Small intestine (tissue), 7 donors: ENCODE measurements around the gene LEPROT. TPM values are rescaled to one million over a fixed set of nuclear protein-coding genes. Genes with fewer than 3 reads are reported as not detected.

Source experiments
- DNase-seq, 2 donors: peaks; one replicate each; pipeline versions ENCODE4 v3.0.0 to v3.0.0-alpha.2; 2013
- FAIRE-seq: peaks from 2 replicates; lab custom pipeline; 2012; peaks lifted over from hg19 to GRCh38; lab: Jason Lieb, UNC
- H3K27ac ChIP-seq, 3 donors: one replicate each; pipeline ENCODE4 v1.5.1; 2013; ENCODE audit warnings: low read length in 2 of 3, mild to moderate bottlenecking in 2 of 3, control low read depth in 1 of 3, inconsistent platforms in 1 of 3, low read depth in 1 of 3, moderate library complexity in 1 of 3
- H3K27me3 ChIP-seq, 3 donors: one replicate each; pipeline ENCODE4 v1.6.1; 2013; ENCODE audit warnings: low read length in 3 of 3, inconsistent platforms in 1 of 3; ENCODE audit not compliant: control insufficient read depth in 3 of 3, insufficient read depth in 3 of 3
- H3K36me3 ChIP-seq, 3 donors: one replicate each; pipeline ENCODE4 v1.6.1; 2013; ENCODE audit warnings: low read length in 3 of 3, inconsistent platforms in 1 of 3, low read depth in 1 of 3, mild to moderate bottlenecking in 1 of 3, moderate library complexity in 1 of 3; ENCODE audit not compliant: control insufficient read depth in 3 of 3, insufficient read depth in 2 of 3
- H3K4me1 ChIP-seq, 3 donors: one replicate each; pipeline ENCODE4 v1.6.1; 2013; ENCODE audit warnings: low read length in 2 of 3, inconsistent platforms in 1 of 3, low read depth in 1 of 3, mild to moderate bottlenecking in 1 of 3, moderate library complexity in 1 of 3; ENCODE audit not compliant: control insufficient read depth in 3 of 3, insufficient read depth in 2 of 3
- H3K4me3 ChIP-seq, 3 donors: one replicate each; pipeline ENCODE4 v1.5.1; 2013; ENCODE audit warnings: low read length in 3 of 3, control low read depth in 1 of 3, inconsistent platforms in 1 of 3, low read depth in 1 of 3, mild to moderate bottlenecking in 1 of 3, moderate library complexity in 1 of 3
- H3K9me3 ChIP-seq, 2 donors: one replicate each; pipeline ENCODE4 v1.6.1; 2013; ENCODE audit warnings: low read depth in 1 of 2, low read length in 1 of 2; ENCODE audit not compliant: control insufficient read depth in 2 of 2, insufficient read depth in 1 of 2
- WGBS, 3 donors: extraction: QIAGEN DNeasy Blood & Tissue Kit; methylation state at CpG; one replicate each; pipeline ENCODE4 v1.1.7; 2013; 5-methylcytosine and 5-hydroxymethylcytosine counted together
- polyA plus RNA-seq, 4 donors: library from polyadenylated mRNA; stranded (reverse) in 3 of 4; unstranded in 1 of 4; fragments of 200-250 nt in 3 of 4; fragments of 120-200 nt in 1 of 4; gene quantifications; one replicate each; pipeline versions ENCODE4 v1.2.1 to v1.2.3, GENCODE V29; 2013
- donor health status: healthy with polysubstance abuse.
- donor health status: control.
- donor health status: control.
- donor health status: Bipolar disorder and iron deficiency.
- donor health status: healthy.

The LEPROT gene
- polyA plus RNA-seq, 4 donors: 14.1 to 61.5 (median 25.2) TPM

DNA sequence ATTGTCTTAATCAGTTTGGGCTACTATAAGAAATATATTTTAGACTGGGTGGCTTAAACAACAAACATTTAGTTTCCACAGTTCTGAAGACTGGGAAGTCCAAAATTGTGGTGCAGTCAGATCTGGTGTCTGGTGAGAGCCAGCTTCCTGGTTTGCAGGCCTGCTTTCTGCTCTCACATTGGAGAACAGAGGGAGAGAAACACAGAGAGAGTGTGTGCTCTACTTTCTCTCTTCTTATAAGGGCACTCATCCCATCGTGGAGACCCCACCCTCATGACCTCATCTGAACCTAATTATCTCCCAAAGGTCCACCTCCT is 4.1 kb downstream of the LEPROT start:
- Histone ChIP-seq H3K9me3 (no peaks in the 10 kb centered on the region), H3K4me3 (no peak overlapping the region), H3K4me1 (peaks cover 0 to 6% (median 4%) of the 10 kb centered on the region in 3 donors), H3K36me3 (peaks cover 4 to 16% (median 14%) of the 10 kb centered on the region in 3 donors), H3K27ac (no peak overlapping the region), H3K27me3 (no peaks in the 10 kb centered on the region)
- 46 to 76% (median 73%) methylated on average over 1 of the region's 1 CpG for WGBS, 3 donors
- no peak for FAIRE-seq
- DNase-seq: no peak

GRCh38 chr1:65425006-65425405 is 4.5 kb downstream of the LEPROT start:
- 97 to 100% (median 97%) methylated on average over 2 of the region's 2 CpGs for WGBS, 3 donors
- no peak overlapping the region for H3K27ac ChIP-seq
- H3K36me3 ChIP-seq: peaks cover 4 to 16% (median 14%) of the 10 kb centered on the region in 3 donors
- DNase-seq: no peak
- H3K4me3 ChIP-seq: no peak overlapping the region
- peaks cover 0 to 6% (median 4%) of the 10 kb centered on the region in 3 donors for H3K4me1 ChIP-seq
- no peaks in the 10 kb centered on the region for H3K9me3 ChIP-seq
- no peaks in the 10 kb centered on the region for H3K27me3 ChIP-seq
- FAIRE-seq: no peak

- FAIRE-seq (no peak), DNase-seq (no peak)
- peaks cover 5 to 16% (median 14%) of the 10 kb centered on the region in 3 donors for H3K36me3 ChIP-seq
Measured at GRCh38 chr1:65425697-65426096, 5.2 kb downstream of the LEPROT start.

GRCh38 chr1:65429078-65429477 is 8.6 kb downstream of the LEPROT start:
- Histone ChIP-seq H3K4me3 (no peak overlapping the region), H3K4me1 (no peaks in the 10 kb centered on the region), H3K36me3 (peaks cover 7 to 23% (median 17%) of the 10 kb centered on the region in 3 donors), H3K27ac (no peak overlapping the region), H3K9me3 (no peaks in the 10 kb centered on the region), H3K27me3 (no peaks in the 10 kb centered on the region)
- DNase-seq (no peak), FAIRE-seq (no peak)
- WGBS, 3 donors: 91 to 97% (median 96%) methylated on average over 2 of the region's 2 CpGs

More at GRCh38 chr1:65425697-65426096, 5.2 kb downstream of the LEPROT start:
- Histone ChIP-seq H3K9me3 (no peaks in the 10 kb centered on the region), H3K4me3 (no peak overlapping the region), H3K27me3 (no peaks in the 10 kb centered on the region), H3K4me1 (peaks cover 0 to 6% (median 4%) of the 10 kb centered on the region in 3 donors), H3K27ac (no peak overlapping the region)
- WGBS, 3 donors: 94 to 96% (median 94%) methylated on average over 3 of the region's 3 CpGs

- Histone ChIP-seq H3K4me3 (no peak overlapping the region), H3K27ac (no peak overlapping the region), H3K4me1 (no peaks in the 10 kb centered on the region), H3K36me3 (peaks cover 7 to 25% (median 17%) of the 10 kb centered on the region in 3 donors), H3K27me3 (no peaks in the 10 kb centered on the region), H3K9me3 (no peaks in the 10 kb centered on the region)
- FAIRE-seq (no peak), DNase-seq (no peak)
- WGBS, 3 donors: 71 to 82% (median 80%) methylated on average over 7 of the region's 7 CpGs
Measured at GRCh38 chr1:65429806-65430205, 9.3 kb downstream of the LEPROT start.

DNA sequence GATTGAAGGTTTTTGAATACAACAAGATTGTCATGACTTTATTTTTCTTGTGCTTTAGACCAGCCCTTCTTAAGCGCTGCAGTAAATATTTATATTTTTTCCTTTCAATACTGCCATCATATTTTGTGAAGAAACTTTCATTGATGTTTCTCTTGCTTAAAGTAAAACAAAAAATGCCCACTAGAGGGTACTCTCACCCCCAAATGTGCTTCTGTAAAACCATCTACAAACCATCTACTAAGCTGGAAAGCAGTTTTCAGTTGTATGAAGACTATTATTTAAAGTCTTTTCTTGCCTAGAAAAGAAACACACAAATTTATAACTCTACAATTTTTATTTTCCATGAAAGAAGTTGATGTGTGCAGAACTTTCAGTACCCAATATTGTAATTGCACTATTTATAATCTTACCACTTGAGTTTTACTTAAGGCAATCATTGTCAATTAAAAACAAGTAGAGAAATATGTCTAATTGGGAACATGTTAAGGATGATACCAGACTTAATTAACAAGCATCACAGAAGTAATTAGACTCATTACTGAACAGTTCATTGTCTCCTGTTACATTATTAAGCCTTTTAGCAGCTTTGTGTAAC is 10.7 kb downstream of the LEPROT start:
- FAIRE-seq (peak; percentile 26), DNase-seq (peak; percentile 9 to 47)
- Histone ChIP-seq H3K27me3 (no peaks in the 10 kb centered on the region), H3K9me3 (no peaks in the 10 kb centered on the region), H3K4me1 (no peaks in the 10 kb centered on the region), H3K27ac (no peak overlapping the region), H3K36me3 (peaks cover 4 to 23% (median 11%) of the 10 kb centered on the region in 3 donors), H3K4me3 (no peak overlapping the region)
- WGBS, 3 donors: 38 to 71% (median 55%) methylated on average over 1 of the region's 1 CpG

DNA sequence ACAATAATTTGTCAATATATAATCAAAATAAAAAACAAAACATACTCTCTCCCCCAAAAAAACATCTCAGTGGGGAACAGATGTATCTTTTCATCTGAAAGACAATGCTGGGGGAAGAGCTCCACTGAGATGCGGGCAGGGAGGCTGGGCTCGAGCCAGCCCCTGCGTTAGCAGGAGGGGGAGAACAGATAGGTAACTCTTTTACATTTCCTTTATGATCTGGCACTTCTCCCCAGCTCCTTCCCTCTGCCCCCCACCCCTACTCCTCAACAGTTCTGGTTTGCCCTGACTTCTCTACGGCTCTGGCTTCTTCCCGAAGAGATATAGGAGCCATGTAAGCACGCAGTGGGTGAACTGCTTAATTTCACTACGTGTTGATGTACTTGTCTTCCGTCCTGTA is 12.4 kb downstream of the LEPROT start:
- H3K4me3 ChIP-seq: no peak overlapping the region
- H3K9me3 ChIP-seq: no peaks in the 10 kb centered on the region
- no peaks in the 10 kb centered on the region for H3K4me1 ChIP-seq
- FAIRE-seq (no peak), DNase-seq (no peak)
- WGBS, 3 donors: 81 to 84% (median 83%) methylated on average over 8 of the region's 8 CpGs
- no peaks in the 10 kb centered on the region for H3K27me3 ChIP-seq
- H3K36me3 ChIP-seq: peaks cover 2 to 13% (median 7%) of the 10 kb centered on the region in 3 donors
- H3K27ac ChIP-seq: no peak overlapping the region

GRCh38 chr1:65434255-65434654 is 13.8 kb downstream of the LEPROT start:
- no peaks in the 10 kb centered on the region for H3K4me1 ChIP-seq
- no peak overlapping the region for H3K4me3 ChIP-seq
- H3K36me3 ChIP-seq: peaks cover 2 to 10% (median 7%) of the 10 kb centered on the region in 3 donors
- no peak overlapping the region for H3K27ac ChIP-seq
- H3K9me3 ChIP-seq: no peaks in the 10 kb centered on the region
- no peaks in the 10 kb centered on the region for H3K27me3 ChIP-seq
- whole genome bisulfite sequencing, 3 donors: 90 to 100% (median 96%) methylated on average over 1 of the region's 1 CpG
- DNase-seq: no peak
- no peak for FAIRE-seq

DNA sequence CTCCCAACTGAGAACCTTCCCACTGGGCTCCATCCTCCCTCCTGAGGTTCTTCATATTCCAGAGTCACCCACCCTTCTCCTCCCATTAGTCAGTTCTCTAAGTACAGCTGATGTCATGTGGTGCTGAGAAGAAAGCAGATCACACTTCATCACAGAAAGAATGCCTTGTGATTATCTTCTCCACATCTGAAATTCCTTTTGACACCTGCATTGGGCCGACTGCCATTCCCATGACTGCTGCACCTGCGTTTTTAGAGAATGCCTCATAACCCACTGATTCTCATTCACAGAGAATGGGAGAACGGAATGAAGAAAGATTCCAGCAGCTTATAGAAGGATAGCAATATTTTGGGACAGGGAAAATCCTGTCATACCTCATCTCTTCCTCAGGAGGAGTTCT is 14.3 kb downstream of the LEPROT start:
- Histone ChIP-seq H3K36me3 (peaks cover 2 to 10% (median 7%) of the 10 kb centered on the region in 3 donors), H3K4me3 (no peak overlapping the region), H3K9me3 (no peaks in the 10 kb centered on the region), H3K27ac (no peak overlapping the region), H3K27me3 (no peaks in the 10 kb centered on the region), H3K4me1 (no peaks in the 10 kb centered on the region)
- no peak for FAIRE-seq
- WGBS, 3 donors: 66 to 88% (median 72%) methylated on average over 3 of the region's 3 CpGs
- DNase-seq: no peak
